Lower leg skin (tissue), 3 donors: Measurements from ENCODE around the gene BEAN1.

Source experiments
- POLR2A ChIP-seq, 2 donors: fragments of 450-650 bp; IDR thresholded peaks; one replicate each; pipeline ENCODE4 v1.6.1; 2016 to 2017; ENCODE audit warnings: antibody characterized with exemption in 2 of 2, mild to moderate bottlenecking in 1 of 2, moderate library complexity in 1 of 2
- TF ChIP-seq, protein P1 (sequence below), 3 donors: fragments of 450-650 bp; IDR thresholded peaks; one replicate each; pipeline ENCODE4 v1.5.1; 2016; ENCODE audit warnings: antibody characterized with exemption in 3 of 3, mild to moderate bottlenecking in 3 of 3, moderate library complexity in 2 of 3

DNA sequence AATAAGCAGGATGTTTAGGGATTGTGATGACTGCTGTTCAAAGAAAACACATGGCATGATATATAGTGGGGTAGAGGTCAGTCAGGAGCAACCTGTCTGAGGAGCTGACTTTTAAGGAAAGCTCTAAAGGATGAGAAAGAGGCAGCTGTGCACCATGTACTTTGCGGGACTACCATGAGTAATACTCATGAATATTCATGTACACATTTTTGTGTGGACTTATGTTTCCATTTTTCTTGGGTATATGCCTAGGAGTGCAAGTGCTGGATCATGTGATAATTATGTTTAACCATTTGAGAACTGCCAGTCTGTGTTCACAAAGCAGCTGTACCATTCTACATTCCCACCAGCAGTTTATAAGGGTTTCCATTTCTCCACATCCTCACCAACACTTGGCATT is 35.8 kb downstream of the BEAN1 start:
- TF ChIP-seq, protein P1, sequence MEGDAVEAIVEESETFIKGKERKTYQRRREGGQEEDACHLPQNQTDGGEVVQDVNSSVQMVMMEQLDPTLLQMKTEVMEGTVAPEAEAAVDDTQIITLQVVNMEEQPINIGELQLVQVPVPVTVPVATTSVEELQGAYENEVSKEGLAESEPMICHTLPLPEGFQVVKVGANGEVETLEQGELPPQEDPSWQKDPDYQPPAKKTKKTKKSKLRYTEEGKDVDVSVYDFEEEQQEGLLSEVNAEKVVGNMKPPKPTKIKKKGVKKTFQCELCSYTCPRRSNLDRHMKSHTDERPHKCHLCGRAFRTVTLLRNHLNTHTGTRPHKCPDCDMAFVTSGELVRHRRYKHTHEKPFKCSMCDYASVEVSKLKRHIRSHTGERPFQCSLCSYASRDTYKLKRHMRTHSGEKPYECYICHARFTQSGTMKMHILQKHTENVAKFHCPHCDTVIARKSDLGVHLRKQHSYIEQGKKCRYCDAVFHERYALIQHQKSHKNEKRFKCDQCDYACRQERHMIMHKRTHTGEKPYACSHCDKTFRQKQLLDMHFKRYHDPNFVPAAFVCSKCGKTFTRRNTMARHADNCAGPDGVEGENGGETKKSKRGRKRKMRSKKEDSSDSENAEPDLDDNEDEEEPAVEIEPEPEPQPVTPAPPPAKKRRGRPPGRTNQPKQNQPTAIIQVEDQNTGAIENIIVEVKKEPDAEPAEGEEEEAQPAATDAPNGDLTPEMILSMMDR (IDR thresholded peaks at IDR 0.05), result no peak
- TF ChIP-seq POLR2A (IDR thresholded peaks at IDR 0.05), result no peak
